Osteocyte (in vitro differentiated cells): ENCODE data around the gene ST7L. TPM values are rescaled to one million over a fixed set of nuclear protein-coding genes. Genes with fewer than 3 reads are reported as not detected.

Experiments used
- DNase-seq: peaks from one replicate; pipeline ENCODE4 v3.0.0; 2021; ENCODE audit warnings: mixed read lengths; ENCODE audit not compliant: unreplicated experiment; ENCODE audit errors: extremely low spot score
- H3K27ac Mint-ChIP-seq: one replicate; pipeline ENCODE4 v1.8.0; 2021; ENCODE audit warnings: mild to moderate bottlenecking, mixed read lengths; ENCODE audit not compliant: unreplicated experiment
- H3K27me3 Mint-ChIP-seq: one replicate; pipeline ENCODE4 v1.8.0; 2021; ENCODE audit warnings: mixed read lengths; ENCODE audit not compliant: unreplicated experiment
- H3K36me3 Mint-ChIP-seq: one replicate; pipeline ENCODE4 v1.8.0; 2021; ENCODE audit warnings: mixed read lengths; ENCODE audit not compliant: unreplicated experiment
- H3K4me1 Mint-ChIP-seq: one replicate; pipeline ENCODE4 v1.8.0; 2021; ENCODE audit warnings: mixed read lengths; ENCODE audit not compliant: unreplicated experiment
- H3K4me3 Mint-ChIP-seq: one replicate; pipeline ENCODE4 v1.8.0; 2021; ENCODE audit warnings: mild to moderate bottlenecking, moderate library complexity, mixed read lengths; ENCODE audit not compliant: unreplicated experiment
- H3K9me3 Mint-ChIP-seq: one replicate; pipeline ENCODE4 v1.8.0; 2021; ENCODE audit warnings: mixed read lengths; ENCODE audit not compliant: unreplicated experiment
- total RNA-seq: library from RNA; stranded (reverse); gene quantifications from 2 replicates; pipeline ENCODE4 v1.2.1, GENCODE V29; 2021
- TF ChIP-seq, protein P1 (sequence below): fragments of 200-600 bp; sonication (generic); IDR thresholded peaks from 2 replicates; pipeline ENCODE4 v1.5.0; 2021; ENCODE audit warnings: antibody characterized with exemption, mild to moderate bottlenecking, moderate library complexity

The ST7L gene
- total RNA-seq, 1 donor from 2014 or later: 22.4 TPM

GRCh38 chr1:112537456-112537855 is 81.5 kb downstream of the ST7L start:
- peaks cover 22% of the 10 kb centered on the region for H3K4me1 Mint-ChIP-seq
- H3K36me3 Mint-ChIP-seq: peaks cover 12% of the 10 kb centered on the region
- H3K27ac Mint-ChIP-seq: no peak overlapping the region
- DNase-seq: no peak
- no peak overlapping the region for H3K4me3 Mint-ChIP-seq
- H3K9me3 Mint-ChIP-seq: no peaks in the 10 kb centered on the region
- TF ChIP-seq, protein P1, sequence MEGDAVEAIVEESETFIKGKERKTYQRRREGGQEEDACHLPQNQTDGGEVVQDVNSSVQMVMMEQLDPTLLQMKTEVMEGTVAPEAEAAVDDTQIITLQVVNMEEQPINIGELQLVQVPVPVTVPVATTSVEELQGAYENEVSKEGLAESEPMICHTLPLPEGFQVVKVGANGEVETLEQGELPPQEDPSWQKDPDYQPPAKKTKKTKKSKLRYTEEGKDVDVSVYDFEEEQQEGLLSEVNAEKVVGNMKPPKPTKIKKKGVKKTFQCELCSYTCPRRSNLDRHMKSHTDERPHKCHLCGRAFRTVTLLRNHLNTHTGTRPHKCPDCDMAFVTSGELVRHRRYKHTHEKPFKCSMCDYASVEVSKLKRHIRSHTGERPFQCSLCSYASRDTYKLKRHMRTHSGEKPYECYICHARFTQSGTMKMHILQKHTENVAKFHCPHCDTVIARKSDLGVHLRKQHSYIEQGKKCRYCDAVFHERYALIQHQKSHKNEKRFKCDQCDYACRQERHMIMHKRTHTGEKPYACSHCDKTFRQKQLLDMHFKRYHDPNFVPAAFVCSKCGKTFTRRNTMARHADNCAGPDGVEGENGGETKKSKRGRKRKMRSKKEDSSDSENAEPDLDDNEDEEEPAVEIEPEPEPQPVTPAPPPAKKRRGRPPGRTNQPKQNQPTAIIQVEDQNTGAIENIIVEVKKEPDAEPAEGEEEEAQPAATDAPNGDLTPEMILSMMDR: no peak
- no peaks in the 10 kb centered on the region for H3K27me3 Mint-ChIP-seq

- H3K36me3 Mint-ChIP-seq: peaks cover 18% of the 10 kb centered on the region
- DNase-seq: no peak
- H3K4me3 Mint-ChIP-seq: no peak overlapping the region
- peaks cover 29% of the 10 kb centered on the region for H3K4me1 Mint-ChIP-seq
- no peak overlapping the region for H3K27ac Mint-ChIP-seq
- TF ChIP-seq, protein P1: no peak
- no peaks in the 10 kb centered on the region for H3K9me3 Mint-ChIP-seq
- no peaks in the 10 kb centered on the region for H3K27me3 Mint-ChIP-seq
Observed at GRCh38 chr1:112536561-112536960, 82.4 kb downstream of the ST7L start.

GRCh38 chr1:112533029-112533428 is 85.9 kb downstream of the ST7L start:
- H3K9me3 Mint-ChIP-seq: no peaks in the 10 kb centered on the region
- TF ChIP-seq, protein P1: no peak
- H3K4me3 Mint-ChIP-seq: no peak overlapping the region
- DNase-seq: no peak
- no peaks in the 10 kb centered on the region for H3K27me3 Mint-ChIP-seq
- H3K36me3 Mint-ChIP-seq: peaks cover 6% of the 10 kb centered on the region
- H3K27ac Mint-ChIP-seq: peak overlapping the region; percentile 75
- H3K4me1 Mint-ChIP-seq: peaks cover 47% of the 10 kb centered on the region

- peaks cover 6% of the 10 kb centered on the region for H3K36me3 Mint-ChIP-seq
- H3K9me3 Mint-ChIP-seq: no peaks in the 10 kb centered on the region
- peaks cover 55% of the 10 kb centered on the region for H3K4me1 Mint-ChIP-seq
- peak overlapping the region; percentile 56 for H3K27ac Mint-ChIP-seq
- H3K4me3 Mint-ChIP-seq: no peak overlapping the region
- no peaks in the 10 kb centered on the region for H3K27me3 Mint-ChIP-seq
- TF ChIP-seq, protein P1: no peak
- no peak for DNase-seq
Observed at GRCh38 chr1:112532064-112532463, 86.9 kb downstream of the ST7L start.

DNA sequence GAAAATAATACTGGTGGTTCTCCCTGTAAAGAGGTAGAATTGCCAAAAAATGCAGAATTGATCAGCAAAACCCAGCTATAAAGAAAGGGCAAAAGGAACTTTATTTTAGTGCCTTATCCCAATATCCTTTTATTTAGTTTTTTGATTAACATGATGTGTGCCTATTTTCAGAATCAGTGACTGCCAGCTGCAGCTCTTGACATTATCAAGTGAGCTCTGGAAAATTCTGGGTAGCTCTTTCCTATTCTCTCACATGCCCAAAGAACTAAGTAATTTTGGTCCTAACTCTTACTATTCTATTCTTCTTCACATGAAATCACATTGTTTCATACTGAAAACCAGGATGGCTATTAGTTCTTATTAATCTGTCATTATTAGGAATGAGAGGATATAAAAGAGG is 88.1 kb downstream of the ST7L start:
- H3K27me3 Mint-ChIP-seq: no peaks in the 10 kb centered on the region
- no peak overlapping the region for H3K4me3 Mint-ChIP-seq
- no peak for DNase-seq
- H3K27ac Mint-ChIP-seq: no peak overlapping the region
- H3K36me3 Mint-ChIP-seq: peaks cover 10% of the 10 kb centered on the region
- H3K9me3 Mint-ChIP-seq: no peaks in the 10 kb centered on the region
- H3K4me1 Mint-ChIP-seq: peaks cover 63% of the 10 kb centered on the region
- TF ChIP-seq, protein P1: no peak
